Activated CD8-positive, alpha-beta memory T cell treated with anti-CD3 and anti-CD28 coated beads, Interleukin-2, amount 50 U/mL, for 4 hours (primary cell): Measurements from ENCODE around the gene RNF215.

Source experiments
- DNase-seq: peaks from one replicate; pipeline ENCODE4 v3.0.0-alpha.2; 2020

The RNF215 gene

GRCh38 chr22:30393885-30394284, 6.7 kb upstream of the RNF215 start:
- no peak for DNase-seq

- DNase-seq, result no peak
Observed at GRCh38 chr22:30393322-30393680, 6.1 kb upstream of the RNF215 start.

GRCh38 chr22:30392661-30393321, 5.6 kb upstream of the RNF215 start:
- no peak for DNase-seq

- peak; percentile 83 for DNase-seq
Observed at GRCh38 chr22:30390974-30391691, 3.9 kb upstream of the RNF215 start.

GRCh38 chr22:30386608-30386959, 627 bp downstream of the RNF215 start:
- DNase-seq, result no peak

GRCh38 chr22:30385942-30386341, 1.3 kb downstream of the RNF215 start:
- no peak for DNase-seq

- no peak for DNase-seq
Observed at GRCh38 chr22:30383061-30383460, 4.2 kb downstream of the RNF215 start.

- DNase-seq, result no peak
Observed at GRCh38 chr22:30382340-30382739, 4.9 kb downstream of the RNF215 start.

- DNase-seq, result no peak
Observed at GRCh38 chr22:30381264-30381663, 5.9 kb downstream of the RNF215 start.

GRCh38 chr22:30380011-30380410, 7.2 kb downstream of the RNF215 start:
- no peak for DNase-seq

GRCh38 chr22:30375312-30375849, 11.8 kb downstream of the RNF215 start:
- no peak for DNase-seq

- DNase-seq, result no peak
Observed at GRCh38 chr22:30373331-30374325, 13.6 kb downstream of the RNF215 start.

- DNase-seq, result no peak
Observed at GRCh38 chr22:30372915-30373314, 14.3 kb downstream of the RNF215 start.

GRCh38 chr22:30371981-30372380, 15.2 kb downstream of the RNF215 start:
- DNase-seq, result no peak

- DNase-seq, result no peak
Observed at GRCh38 chr22:30371321-30371720, 15.9 kb downstream of the RNF215 start.

GRCh38 chr22:30370641-30371230, 16.5 kb downstream of the RNF215 start:
- DNase-seq, result no peak

- no peak for DNase-seq
Observed at GRCh38 chr22:30368420-30368819, 18.8 kb downstream of the RNF215 start.

GRCh38 chr22:30365891-30366290, 21.3 kb downstream of the RNF215 start:
- DNase-seq, result no peak

GRCh38 chr22:30362651-30363281, 24.4 kb downstream of the RNF215 start:
- DNase-seq, result no peak

GRCh38 chr22:30361916-30362650, 25.1 kb downstream of the RNF215 start:
- DNase-seq, result no peak

GRCh38 chr22:30358541-30358940, 28.7 kb downstream of the RNF215 start:
- DNase-seq, result no peak
